B cell (primary cell): ENCODE measurements around the gene ASPSCR1. TPM values are rescaled to one million over a fixed set of nuclear protein-coding genes. Genes with fewer than 3 reads are reported as not detected.

Experiments
- ATAC-seq: fragments of 200-7000 bp; cut with Tn5 transposase; one replicate; pipeline ENCODE4 v1.10.0; 2021; ENCODE audit warnings: low read depth, mild to moderate bottlenecking, moderate number of reproducible peaks, moderate library complexity
- CTCF ChIA-PET: fragments of 350-600 bp; sonication (Branson Sonifier 250); formaldehyde crosslinking; loops from one replicate; lab custom pipeline; 2021; ENCODE audit warnings: antibody characterized with exemption, inconsistent platforms; lab: Charles Lee
- POLR2A ChIA-PET: fragments of 350-600 bp; sonication (Branson Sonifier 250); formaldehyde crosslinking; loops from one replicate; lab custom pipeline; 2021; ENCODE audit warnings: antibody characterized with exemption; lab: Charles Lee
- DNase-seq: peaks from one replicate; pipeline ENCODE4 v3.0.0; 2013
- H2AFZ ChIP-seq: 2 replicates; pipeline ENCODE4 v1.6.1; 2012; ENCODE audit warnings: mild to moderate bottlenecking, low read depth, low read length; ENCODE audit not compliant: insufficient read depth, poor library complexity, severe bottlenecking
- H3K27ac ChIP-seq, 2 donors: 1 replicate in 1 of 2; 2 replicates in 1 of 2; pipeline ENCODE4 v1.5.1; 2012 to 2013; ENCODE audit warnings: low read length in 2 of 2, mild to moderate bottlenecking in 2 of 2, moderate library complexity in 1 of 2
- H3K27me3 ChIP-seq, 4 experiments: fragments of 200-600 bp in 1 of 4; sonication (generic) in 1 of 4; replicated peaks in 1 of 4; 1 replicate in 2 of 4; 2 replicates in 2 of 4; pipeline versions ENCODE4 v1.6.1 to v1.7.0; 2013 to 2016; ENCODE audit warnings: low read length in 3 of 4, mild to moderate bottlenecking in 2 of 4, mixed read lengths in 1 of 4, moderate library complexity in 1 of 4; ENCODE audit not compliant: insufficient read depth in 4 of 4, control insufficient read depth in 3 of 4; ENCODE audit errors: control extremely low read depth in 1 of 4
- H3K36me3 ChIP-seq, 2 experiments: replicated peaks in 1 of 2; 1 replicate in 1 of 2; 2 replicates in 1 of 2; pipeline versions ENCODE4 v1.6.1 to v1.7.1; 2013; ENCODE audit warnings: low read length in 1 of 2; ENCODE audit not compliant: insufficient read depth in 2 of 2, control insufficient read depth in 1 of 2; ENCODE audit errors: control extremely low read depth in 1 of 2, extremely low read depth in 1 of 2
- H3K4me1 ChIP-seq, 2 donors: fragments of 200-600 bp in 1 of 2; sonication (generic) in 1 of 2; 1 replicate in 1 of 2; 2 replicates in 1 of 2; pipeline versions ENCODE4 v1.5.1 to v1.6.1; 2013 to 2017; ENCODE audit warnings: low read length in 2 of 2; ENCODE audit not compliant: control insufficient read depth in 2 of 2, insufficient read depth in 2 of 2
- H3K4me2 ChIP-seq: replicated peaks from 2 replicates; pipeline ENCODE3; 2012; ENCODE audit warnings: mild to moderate bottlenecking, low read depth, low read length; ENCODE audit not compliant: poor library complexity, severe bottlenecking
- H3K4me3 ChIP-seq, 5 experiments: fragments of 200-600 bp in 1 of 5; sonication (generic) in 1 of 5; 1 replicate in 3 of 5; 2 replicates in 2 of 5; pipeline versions ENCODE4 v1.5.1 to v1.7.0; 2011 to 2016; ENCODE audit warnings: low read length in 4 of 5, mild to moderate bottlenecking in 4 of 5, low read depth in 2 of 5, control low read depth in 1 of 5, moderate library complexity in 1 of 5; ENCODE audit not compliant: insufficient read depth in 1 of 5; ENCODE audit errors: control extremely low read depth in 1 of 5, extremely low read depth in 1 of 5
- H3K79me2 ChIP-seq: fragments of 200-600 bp; sonication (generic); one replicate; pipeline ENCODE4 v1.6.0; 2016; ENCODE audit warnings: low read length; ENCODE audit not compliant: control insufficient read depth, insufficient read depth
- H3K9ac ChIP-seq: fragments of 200-600 bp; sonication (generic); 2 replicates; pipeline ENCODE4 v1.6.1; 2017; ENCODE audit warnings: mild to moderate bottlenecking, low read length, moderate library complexity
- H3K9me3 ChIP-seq, 3 donors: one replicate each; pipeline versions ENCODE4 v1.6.1 to v1.7.1; 2013; ENCODE audit warnings: low read length in 2 of 3; ENCODE audit not compliant: control insufficient read depth in 2 of 3, insufficient read depth in 1 of 3; ENCODE audit errors: control extremely low read depth in 1 of 3
- H4K20me1 ChIP-seq: 2 replicates; pipeline ENCODE4 v1.6.0; 2012; ENCODE audit warnings: mild to moderate bottlenecking, low read length; ENCODE audit not compliant: insufficient read depth, control insufficient read depth, poor library complexity, severe bottlenecking
- H3K27ac Mint-ChIP-seq: one replicate; pipeline ENCODE4 v1.8.0; 2021; ENCODE audit warnings: mixed read lengths
- H3K27me3 Mint-ChIP-seq: one replicate; pipeline ENCODE4 v1.8.0; 2021; ENCODE audit warnings: mixed read lengths
- H3K4me1 Mint-ChIP-seq: one replicate; pipeline ENCODE4 v1.8.0; 2021; ENCODE audit warnings: mixed read lengths
- H3K4me3 Mint-ChIP-seq: one replicate; pipeline ENCODE4 v1.8.0; 2021; ENCODE audit warnings: mixed read lengths
- H3K9me3 Mint-ChIP-seq: one replicate; pipeline ENCODE4 v1.8.0; 2022; ENCODE audit warnings: mixed read lengths; ENCODE audit not compliant: insufficient read depth
- CTCF ChIP-seq: fragments of 200-600 bp; IDR thresholded peaks from one replicate; pipeline ENCODE4 v1.8.0; 2022; ENCODE audit warnings: antibody characterized with exemption, mild to moderate bottlenecking
- EZH2 ChIP-seq: IDR thresholded peaks from 2 replicates; pipeline ENCODE4 v1.6.1; 2012; ENCODE audit warnings: borderline replicate concordance, low read depth, mild to moderate bottlenecking, moderate library complexity, low read length; ENCODE audit not compliant: insufficient read depth, poor library complexity, severe bottlenecking
- WGBS: methylation state at CpG from one replicate; pipeline ENCODE4 v1.1.5; 2013; ENCODE audit warnings: missing lambda C conversion rate; ENCODE audit not compliant: insufficient coverage; 5-methylcytosine and 5-hydroxymethylcytosine counted together
- intact Hi-C: fragments of 100-400 bp; cut with micrococcal nuclease; formaldehyde crosslinking; loops from one replicate; pipeline ENCODE4 v1.10.0; 2022
- polyA plus RNA-seq: library from polyadenylated mRNA; depleted of rRNA; stranded (reverse); fragments of >200 nt; gene quantifications from 2 replicates; pipeline ENCODE4 v1.2.3, GENCODE V29; 2012
- total RNA-seq, 2 donors: library from RNA; stranded (reverse); fragments of 120-200 nt in 1 of 2; gene quantifications; 1 replicate in 1 of 2; 2 replicates in 1 of 2; pipeline versions ENCODE4 v1.2.3 to v1.2.4, GENCODE V29; 2013 to 2022

Gene ASPSCR1
- total and polyA plus RNA-seq, 2 donors (not counting 1 experiment from before 2014, with no cell fraction given), result 34.0 to 46.7 TPM

GRCh38 chr17:82022981-82023446 is 45.6 kb downstream of the ASPSCR1 start, which contains the start of gene LRRC45:
LRRC45 (plus strand) TSS chr17:82023305; CDS start chr17:82023644, 339 bp downstream.
- H3K27ac Mint-ChIP-seq, result peak within 1 kb of the TSS; percentile 67
- POLR2A ChIA-PET, result interaction anchor here (0.5 to 1.5 kb wide), 9 partner anchors 8 to 275 kb away, joined by 3 to 13 read pairs (median 5); partner anchors contain the start of genes ASPSCR1, DCXR and RAC3

More at GRCh38 chr17:82022981-82023446, 45.6 kb downstream of the ASPSCR1 start, which contains the start of gene LRRC45:
- intact Hi-C loops, result loop anchor here (1.0 to 2.0 kb wide), 8 partner anchors 14 to 163 kb away; partner anchors contain the start of genes ARHGDIA, ASPSCR1, DCXR and FASN
- DNase-seq (peak; percentile 99), ATAC-seq (peak; percentile 94)
- peak within 1 kb of the TSS; percentile 99 for H3K4me2 ChIP-seq
- CTCF ChIA-PET, result interaction anchor here (1.4 to 7.2 kb wide), 2 partner anchors 15 to 63 kb away, joined by 10 to 91 read pairs; partner anchors contain the start of gene DCXR
- H3K79me2 ChIP-seq, result peaks cover 23% of the 10 kb centered on the region
- H3K9me3 Mint-ChIP-seq, result no peaks in the 10 kb centered on the region
- H3K9me3 ChIP-seq, result no peaks in the 10 kb centered on the region
- peak within 1 kb of the TSS; percentile 90 for H3K9ac ChIP-seq
- H3K4me3 ChIP-seq, result peak within 1 kb of the TSS; percentile 62 to 88 (median 79)
- H3K27me3 ChIP-seq, result peaks cover 0 to 10% (median 0%) of the 10 kb centered on the region in 4 experiments
- peak within 1 kb of the TSS; percentile 91 for H2AFZ ChIP-seq
- under 1% methylated on average over 42 of the region's 42 CpGs for WGBS
- peak within 1 kb of the TSS; percentile 83 for H3K4me3 Mint-ChIP-seq
- peak within 1 kb of the TSS in 1 of 2 donors; percentile 57 for H3K27ac ChIP-seq
- TF ChIP-seq EZH2 (no peak), CTCF (no peak)
- H4K20me1 ChIP-seq, result peaks cover 33% of the 10 kb centered on the region
- no peaks in the 10 kb centered on the region for H3K27me3 Mint-ChIP-seq
- H3K4me1 Mint-ChIP-seq, result peaks cover 15% of the 10 kb centered on the region
- H3K4me1 ChIP-seq, result peaks cover 14 to 33% of the 10 kb centered on the region in 2 donors
- H3K36me3 ChIP-seq, result no peaks in the 10 kb centered on the region
